Suprapubic skin (tissue), 4 donors: ENCODE results near the gene BEST2. TPM values are rescaled to one million over a fixed set of nuclear protein-coding genes. Genes with fewer than 3 reads are reported as not detected.
A peak's percentile ranks its signal among the peaks of the same experiment; 100 is the strongest.

Experiments
- DNase-seq, 2 donors: peaks; one replicate each; pipeline ENCODE4 v3.0.0-alpha.2; 2019; ENCODE audit warnings: low spot score in 2 of 2
- H3K27ac ChIP-seq: fragments of 200-600 bp; sonication (generic); one replicate; pipeline ENCODE4 v1.5.1; 2019
- H3K27me3 ChIP-seq: fragments of 200-600 bp; sonication (generic); one replicate; pipeline ENCODE4 v1.5.1; 2019
- H3K36me3 ChIP-seq: fragments of 200-600 bp; sonication (generic); one replicate; pipeline ENCODE4 v1.5.1; 2019
- H3K4me1 ChIP-seq: fragments of 200-600 bp; sonication (generic); one replicate; pipeline ENCODE4 v1.5.1; 2019
- H3K4me3 ChIP-seq: fragments of 200-600 bp; sonication (generic); one replicate; pipeline ENCODE4 v1.5.1; 2019; ENCODE audit warnings: mild to moderate bottlenecking
- H3K9me3 ChIP-seq: fragments of 200-600 bp; sonication (generic); one replicate; pipeline ENCODE4 v1.5.1; 2019
- EP300 ChIP-seq: sonication (generic); formaldehyde crosslinking; IDR thresholded peaks from one replicate; pipeline ENCODE4 v1.6.1; 2017; ENCODE audit warnings: antibody characterized with exemption
- POLR2A ChIP-seq, 2 donors: fragments of 450-650 bp; IDR thresholded peaks; one replicate each; pipeline ENCODE4 v1.6.1; 2017; ENCODE audit warnings: antibody characterized with exemption in 2 of 2, mild to moderate bottlenecking in 2 of 2, moderate library complexity in 2 of 2
- POLR2AphosphoS5 ChIP-seq, 3 donors: sonication (generic); formaldehyde crosslinking; IDR thresholded peaks; one replicate each; pipeline ENCODE4 v1.6.1; 2017; ENCODE audit warnings: antibody characterized with exemption in 3 of 3
- WGBS: methylation state at CpG from one replicate; pipeline ENCODE4 v1.1.5; 2018; 5-methylcytosine and 5-hydroxymethylcytosine counted together
- total RNA-seq, 4 donors: library from RNA; depleted of rRNA; stranded (reverse); fragments of >200 nt; gene quantifications; one replicate each; pipeline ENCODE4 v1.1.0, GENCODE V29; 2016
- TF ChIP-seq, protein P1 (sequence below), 2 donors: fragments of 200-600 bp in 1 of 2; fragments of 450-650 bp in 1 of 2; sonication (generic) in 1 of 2; IDR thresholded peaks; one replicate each; pipeline ENCODE4 v1.5.1; 2016 to 2019; ENCODE audit warnings: antibody characterized with exemption in 2 of 2, mild to moderate bottlenecking in 1 of 2, moderate library complexity in 1 of 2

BEST2 gene
- total RNA-seq, 4 donors from 2014 or later = 18.2 to 62.0 (median 46.8) TPM

GRCh38 chr19:12772323-12772722, 20.7 kb downstream of the BEST2 start:
- H3K27ac ChIP-seq = no peak overlapping the region
- H3K9me3 ChIP-seq = no peaks in the 10 kb centered on the region
- no peak overlapping the region for H3K4me3 ChIP-seq
- DNase-seq = no peak
- no peaks in the 10 kb centered on the region for H3K27me3 ChIP-seq
- peaks cover 24% of the 10 kb centered on the region for H3K36me3 ChIP-seq
- H3K4me1 ChIP-seq = peaks cover 26% of the 10 kb centered on the region
- no peak for TF ChIP-seq EP300
- TF ChIP-seq, protein P1, sequence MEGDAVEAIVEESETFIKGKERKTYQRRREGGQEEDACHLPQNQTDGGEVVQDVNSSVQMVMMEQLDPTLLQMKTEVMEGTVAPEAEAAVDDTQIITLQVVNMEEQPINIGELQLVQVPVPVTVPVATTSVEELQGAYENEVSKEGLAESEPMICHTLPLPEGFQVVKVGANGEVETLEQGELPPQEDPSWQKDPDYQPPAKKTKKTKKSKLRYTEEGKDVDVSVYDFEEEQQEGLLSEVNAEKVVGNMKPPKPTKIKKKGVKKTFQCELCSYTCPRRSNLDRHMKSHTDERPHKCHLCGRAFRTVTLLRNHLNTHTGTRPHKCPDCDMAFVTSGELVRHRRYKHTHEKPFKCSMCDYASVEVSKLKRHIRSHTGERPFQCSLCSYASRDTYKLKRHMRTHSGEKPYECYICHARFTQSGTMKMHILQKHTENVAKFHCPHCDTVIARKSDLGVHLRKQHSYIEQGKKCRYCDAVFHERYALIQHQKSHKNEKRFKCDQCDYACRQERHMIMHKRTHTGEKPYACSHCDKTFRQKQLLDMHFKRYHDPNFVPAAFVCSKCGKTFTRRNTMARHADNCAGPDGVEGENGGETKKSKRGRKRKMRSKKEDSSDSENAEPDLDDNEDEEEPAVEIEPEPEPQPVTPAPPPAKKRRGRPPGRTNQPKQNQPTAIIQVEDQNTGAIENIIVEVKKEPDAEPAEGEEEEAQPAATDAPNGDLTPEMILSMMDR (IDR thresholded peaks at IDR 0.05) = no peak
- no peak for TF ChIP-seq POLR2A (IDR thresholded peaks at IDR 0.05)
- no peak for TF ChIP-seq POLR2AphosphoS5 (IDR thresholded peaks at IDR 0.05)
- WGBS = 76% methylated on average over 3 of the region's 4 CpGs

- Histone ChIP-seq H3K36me3 (peaks cover 18% of the 10 kb centered on the region), H3K9me3 (no peaks in the 10 kb centered on the region), H3K4me3 (no peak overlapping the region), H3K27me3 (no peaks in the 10 kb centered on the region), H3K27ac (no peak overlapping the region), H3K4me1 (peaks cover 38% of the 10 kb centered on the region)
- WGBS = 88% methylated on average over 2 of the region's 2 CpGs
- DNase-seq = no peak
- TF ChIP-seq POLR2A (IDR thresholded peaks at IDR 0.05) = no peak
- TF ChIP-seq, protein P1 (IDR thresholded peaks at IDR 0.05) = no peak
- no peak for TF ChIP-seq EP300
- TF ChIP-seq POLR2AphosphoS5 (IDR thresholded peaks at IDR 0.05) = no peak
Observed at GRCh38 chr19:12773571-12773970, 22.0 kb downstream of the BEST2 start.

DNA sequence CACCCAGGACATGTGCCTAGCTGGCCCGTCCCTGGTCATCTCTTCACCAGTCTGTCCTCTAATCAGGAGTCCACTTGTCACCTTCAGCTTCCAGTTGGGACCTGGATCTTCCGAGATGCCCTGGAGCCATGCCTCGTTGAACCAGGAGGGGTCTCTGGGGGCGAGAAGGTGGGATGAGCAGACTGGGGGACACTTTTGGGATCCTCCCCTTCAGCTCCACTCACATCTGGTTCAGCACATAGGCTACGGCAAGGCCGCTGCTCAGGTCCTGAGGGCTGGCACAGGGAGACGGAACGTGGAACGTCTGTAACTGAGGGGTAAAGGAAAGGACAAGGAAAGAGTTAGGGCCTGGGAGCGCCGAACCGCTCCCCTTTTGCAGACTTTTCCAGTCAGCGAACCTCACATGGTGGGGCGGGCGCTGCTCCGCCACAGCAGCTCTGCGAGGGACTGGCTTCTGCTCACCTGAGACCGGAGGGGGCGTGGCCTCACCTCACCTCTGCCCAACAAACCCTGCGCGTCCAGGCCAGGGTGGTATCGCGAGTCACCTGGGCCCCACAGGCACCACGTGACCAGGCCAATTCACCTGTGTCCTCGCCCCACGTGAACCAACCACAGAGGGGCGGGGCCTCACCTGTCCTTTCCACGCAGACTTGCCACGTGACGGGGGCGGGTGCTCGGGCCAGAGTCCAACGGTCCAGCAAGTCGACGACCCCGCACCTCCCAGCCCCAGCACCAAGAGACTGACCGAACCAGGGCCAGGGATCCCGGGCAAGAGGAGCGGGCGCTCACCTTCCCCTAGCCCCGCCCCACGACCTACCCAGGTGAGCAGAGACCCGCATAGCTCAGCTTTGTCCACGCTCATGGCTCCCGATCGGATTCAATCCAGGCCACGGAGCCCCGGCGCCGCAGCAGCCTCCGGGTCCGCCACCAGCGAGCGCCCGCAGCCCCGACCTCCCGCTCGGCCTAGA, 23.3 kb downstream of the BEST2 start, which contains the start of gene HOOK2:
TSS of gene HOOK2 (minus strand) at position 965 of the 968 bp plus-strand sequence. CDS start at position 862, 103 bp downstream.
- WGBS = 18% methylated on average over 33 of the region's 58 CpGs
- DNase-seq = peak; percentile 92 to 93
- TF ChIP-seq, protein P1 (IDR thresholded peaks at IDR 0.05) = no peak
- TF ChIP-seq EP300 = no peak
- TF ChIP-seq POLR2A (IDR thresholded peaks at IDR 0.05) = no peak
- TF ChIP-seq POLR2AphosphoS5 (IDR thresholded peaks at IDR 0.05) = no peak
- Histone ChIP-seq H3K4me1 (peaks cover 49% of the 10 kb centered on the region), H3K27me3 (no peaks in the 10 kb centered on the region), H3K4me3 (peak within 1 kb of the TSS; percentile 70), H3K36me3 (peaks cover 15% of the 10 kb centered on the region), H3K9me3 (no peaks in the 10 kb centered on the region), H3K27ac (peak within 1 kb of the TSS; percentile 92)

DNA sequence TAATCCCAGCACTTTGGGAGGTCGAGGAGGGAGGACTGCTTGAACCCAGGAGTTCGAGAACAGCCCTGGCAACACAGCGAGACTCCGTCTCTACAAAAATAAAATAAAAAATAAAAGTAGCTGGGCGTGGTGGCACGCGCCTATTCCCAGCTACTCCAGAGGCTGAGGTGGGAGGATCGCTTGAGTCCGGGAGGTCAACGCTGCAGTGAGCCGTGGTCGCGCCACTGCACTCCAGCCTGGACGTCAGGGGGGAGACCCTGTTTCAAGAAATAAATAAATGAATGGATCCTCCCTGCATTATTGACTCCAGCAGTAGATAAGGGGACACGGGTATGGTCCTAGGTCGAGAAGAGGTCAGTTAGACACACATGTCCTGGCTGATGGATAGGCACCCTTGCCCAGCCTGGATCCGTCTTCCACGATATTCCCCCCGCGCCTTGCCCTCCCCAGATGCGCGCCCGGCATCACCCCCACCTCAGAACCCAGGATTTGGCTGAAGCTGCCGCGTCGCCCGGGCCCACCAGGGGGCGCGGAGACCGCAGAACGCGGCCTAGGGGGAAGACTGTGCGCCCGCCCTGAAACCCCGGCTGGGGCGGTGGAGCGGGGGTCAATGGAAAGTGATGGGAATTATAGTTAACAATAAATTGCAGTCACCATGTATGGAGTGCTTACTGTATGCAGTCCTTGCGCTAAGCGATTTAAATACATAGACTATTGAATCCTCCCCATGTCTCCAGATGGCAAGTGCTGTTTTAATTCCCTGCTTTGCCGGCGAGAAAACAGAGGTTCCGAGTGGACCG, 25.8 kb downstream of the BEST2 start:
- H3K4me3 ChIP-seq = peak overlapping the region; percentile 62
- TF ChIP-seq, protein P1 (IDR thresholded peaks at IDR 0.05) = peak; percentile 94 to 96
- no peak for TF ChIP-seq POLR2A (IDR thresholded peaks at IDR 0.05)
- TF ChIP-seq POLR2AphosphoS5 (IDR thresholded peaks at IDR 0.05) = peak in 1 of 3 donors; percentile 48
- TF ChIP-seq EP300 = no peak
- no peaks in the 10 kb centered on the region for H3K36me3 ChIP-seq
- H3K9me3 ChIP-seq = no peaks in the 10 kb centered on the region
- H3K27me3 ChIP-seq = no peaks in the 10 kb centered on the region
- H3K27ac ChIP-seq = peak overlapping the region; percentile 93
- peaks cover 57% of the 10 kb centered on the region for H3K4me1 ChIP-seq
- 7% methylated on average over 36 of the region's 43 CpGs for WGBS
- DNase-seq = peak; percentile 91
